ENCODE data around the gene NKX2-4. TPM values are rescaled to one million over a fixed set of nuclear protein-coding genes. Genes with fewer than 3 reads are reported as not detected.
"Not testable (repeated sequence)": the region's sequence is repeated elsewhere in the genome, so short reads cannot be mapped to it uniquely, and the experiment has no call there.

The NKX2-4 gene
- total RNA-seq, 1 donor from 2014 or later: not detected

DNA sequence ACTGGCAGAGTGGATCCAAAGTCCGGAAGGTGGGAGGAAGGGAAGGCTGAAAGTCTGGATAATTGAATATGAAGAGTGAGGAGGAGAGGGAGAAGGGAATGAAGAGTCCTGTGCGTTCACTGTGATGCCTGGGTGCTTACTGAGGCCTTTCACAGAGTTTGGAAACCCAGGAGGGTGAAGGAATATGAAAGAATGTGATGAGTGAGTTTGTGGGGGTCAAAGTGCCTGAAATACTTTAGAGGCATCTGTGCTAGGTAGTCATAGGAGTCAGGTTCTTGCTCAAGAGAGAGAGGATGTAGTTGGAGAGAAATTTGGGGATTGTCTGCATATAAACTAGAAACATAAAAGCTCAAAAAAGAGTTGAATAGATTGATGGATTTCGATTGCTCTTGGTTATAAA lies 20.7 kb downstream of the NKX2-4 start:
- H3K36me3 ChIP-seq: peaks cover 0 to 12% of the 10 kb centered on the region in 2 donors
- H3K27ac ChIP-seq: no peak overlapping the region
- H3K27me3 ChIP-seq: no peaks in the 10 kb centered on the region
- TF ChIP-seq POLR2A (IDR thresholded peaks at IDR 0.05) (no peak), POLR2AphosphoS5 (IDR thresholded peaks at IDR 0.05; ENCODE audit: insufficient read depth in 1 of 2, low read depth in 1 of 2) (no peak)
- H3K4me1 ChIP-seq: peaks cover 7% of the 10 kb centered on the region
- H3K9me3 ChIP-seq: no peaks in the 10 kb centered on the region
- intact Hi-C loops (cut with DNase I): no loop called here
- no peak for DNase-seq (ENCODE audit: extremely low spot score in 2 of 2)
- H3K4me3 ChIP-seq: no peak overlapping the region

DNA sequence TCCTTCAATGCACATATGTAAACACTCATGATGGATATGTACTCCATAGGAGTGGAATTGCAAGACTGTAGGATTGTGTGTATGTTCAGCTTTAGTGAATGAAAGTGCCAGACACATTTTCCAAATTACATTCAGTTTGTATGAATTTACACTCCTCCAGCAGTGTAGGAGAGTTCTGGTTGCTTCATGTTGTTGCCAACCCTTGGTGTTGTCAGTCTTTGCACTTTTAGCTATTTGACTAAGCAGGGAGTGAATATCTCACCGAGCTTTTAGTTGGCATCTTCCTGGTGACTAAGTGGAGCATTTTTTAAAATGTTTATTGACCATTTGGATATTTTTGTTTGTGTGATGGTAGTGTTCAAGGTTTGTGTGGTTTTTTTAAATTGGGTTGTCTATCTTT lies 23.9 kb downstream of the NKX2-4 start:
- Histone ChIP-seq H3K36me3 (peaks cover 0 to 6% of the 10 kb centered on the region in 2 donors), H3K27ac (no peak overlapping the region), H3K4me1 (peaks cover 11% of the 10 kb centered on the region), H3K9me3 (no peaks in the 10 kb centered on the region), H3K27me3 (no peaks in the 10 kb centered on the region), H3K4me3 (no peak overlapping the region)
- TF ChIP-seq POLR2AphosphoS5 (IDR thresholded peaks at IDR 0.05; ENCODE audit: insufficient read depth in 1 of 2, low read depth in 1 of 2): no peak
- TF ChIP-seq, protein P1, sequence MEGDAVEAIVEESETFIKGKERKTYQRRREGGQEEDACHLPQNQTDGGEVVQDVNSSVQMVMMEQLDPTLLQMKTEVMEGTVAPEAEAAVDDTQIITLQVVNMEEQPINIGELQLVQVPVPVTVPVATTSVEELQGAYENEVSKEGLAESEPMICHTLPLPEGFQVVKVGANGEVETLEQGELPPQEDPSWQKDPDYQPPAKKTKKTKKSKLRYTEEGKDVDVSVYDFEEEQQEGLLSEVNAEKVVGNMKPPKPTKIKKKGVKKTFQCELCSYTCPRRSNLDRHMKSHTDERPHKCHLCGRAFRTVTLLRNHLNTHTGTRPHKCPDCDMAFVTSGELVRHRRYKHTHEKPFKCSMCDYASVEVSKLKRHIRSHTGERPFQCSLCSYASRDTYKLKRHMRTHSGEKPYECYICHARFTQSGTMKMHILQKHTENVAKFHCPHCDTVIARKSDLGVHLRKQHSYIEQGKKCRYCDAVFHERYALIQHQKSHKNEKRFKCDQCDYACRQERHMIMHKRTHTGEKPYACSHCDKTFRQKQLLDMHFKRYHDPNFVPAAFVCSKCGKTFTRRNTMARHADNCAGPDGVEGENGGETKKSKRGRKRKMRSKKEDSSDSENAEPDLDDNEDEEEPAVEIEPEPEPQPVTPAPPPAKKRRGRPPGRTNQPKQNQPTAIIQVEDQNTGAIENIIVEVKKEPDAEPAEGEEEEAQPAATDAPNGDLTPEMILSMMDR (IDR thresholded peaks at IDR 0.05): no peak
- no peak for DNase-seq (ENCODE audit: extremely low spot score in 2 of 2)
- intact Hi-C loops (cut with DNase I): no loop called here

GRCh38 chr20:21372016-21372415 lies 25.3 kb downstream of the NKX2-4 start:
- Histone ChIP-seq H3K4me1 (peaks cover 11% of the 10 kb centered on the region), H3K4me3 (no peak overlapping the region), H3K27me3 (no peaks in the 10 kb centered on the region), H3K27ac (no peak overlapping the region), H3K36me3 (peaks cover 0 to 18% of the 10 kb centered on the region in 2 donors), H3K9me3 (no peaks in the 10 kb centered on the region)
- DNase-seq (ENCODE audit: extremely low spot score in 2 of 2): no peak
- TF ChIP-seq POLR2AphosphoS5 (IDR thresholded peaks at IDR 0.05; ENCODE audit: insufficient read depth in 1 of 2, low read depth in 1 of 2) (no peak), POLR2A (IDR thresholded peaks at IDR 0.05) (no peak)
- TF ChIP-seq, protein P1 (IDR thresholded peaks at IDR 0.05): no peak
- intact Hi-C loops (cut with DNase I): no loop called here

GRCh38 chr20:21371193-21371592 lies 26.1 kb downstream of the NKX2-4 start:
- Histone ChIP-seq H3K4me1 (peaks cover 11% of the 10 kb centered on the region), H3K4me3 (no peak overlapping the region), H3K27ac (no peak overlapping the region), H3K36me3 (peaks cover 6 to 21% of the 10 kb centered on the region in 2 donors), H3K9me3 (no peaks in the 10 kb centered on the region), H3K27me3 (no peaks in the 10 kb centered on the region)
- intact Hi-C loops (cut with DNase I): no loop called here
- TF ChIP-seq, protein P1 (IDR thresholded peaks at IDR 0.05): no peak
- TF ChIP-seq POLR2A (IDR thresholded peaks at IDR 0.05) (no peak), POLR2AphosphoS5 (IDR thresholded peaks at IDR 0.05; ENCODE audit: insufficient read depth in 1 of 2, low read depth in 1 of 2) (no peak)
- no peak for DNase-seq (ENCODE audit: extremely low spot score in 2 of 2)

DNA sequence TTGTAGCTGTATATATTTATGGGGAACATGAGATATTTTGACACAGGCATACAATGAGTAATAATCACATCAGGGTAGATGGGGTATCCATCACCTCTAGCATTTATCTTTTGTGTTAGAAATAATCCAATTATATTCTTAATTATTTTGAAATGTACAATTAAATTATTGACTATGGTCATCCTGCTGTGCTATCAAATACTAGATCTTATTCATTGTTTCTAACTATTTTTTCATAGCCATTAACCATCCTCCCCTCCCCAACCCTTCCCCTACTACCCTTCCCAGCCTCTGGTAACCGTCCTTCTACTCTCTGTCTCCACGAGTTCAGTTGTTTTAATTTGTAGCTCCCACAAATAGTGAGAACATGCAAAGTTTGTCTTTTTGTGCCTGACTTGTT lies 28.5 kb downstream of the NKX2-4 start:
- no peak for DNase-seq (ENCODE audit: extremely low spot score in 2 of 2)
- TF ChIP-seq POLR2AphosphoS5 (IDR thresholded peaks at IDR 0.05; ENCODE audit: insufficient read depth in 1 of 2, low read depth in 1 of 2) (no peak), POLR2A (IDR thresholded peaks at IDR 0.05) (no peak)
- TF ChIP-seq, protein P1 (IDR thresholded peaks at IDR 0.05): no peak
- intact Hi-C loops (cut with DNase I): no loop called here
- peaks cover 11% of the 10 kb centered on the region for H3K4me1 ChIP-seq
- H3K27ac ChIP-seq: no peak overlapping the region
- H3K9me3 ChIP-seq: no peaks in the 10 kb centered on the region
- H3K4me3 ChIP-seq: no peak overlapping the region
- H3K27me3 ChIP-seq: no peaks in the 10 kb centered on the region
- H3K36me3 ChIP-seq: peaks cover 7 to 22% of the 10 kb centered on the region in 2 donors

- H3K4me3 ChIP-seq; H3K27ac ChIP-seq; H3K9me3 ChIP-seq; DNase-seq (ENCODE audit: extremely low spot score in 2 of 2); intact Hi-C loops (cut with DNase I); H3K27me3 ChIP-seq; H3K4me1 ChIP-seq: not testable (repeated sequence)
- H3K36me3 ChIP-seq: peaks cover 7 to 25% of the 10 kb centered on the region in 2 donors
Measured at GRCh38 chr20:21366273-21366672, 31.1 kb downstream of the NKX2-4 start.

All from vagina (tissue), 2 donors.